Lower lobe of right lung (tissue), 2 donors: ENCODE results near the gene PHYHD1. TPM values are rescaled to one million over a fixed set of nuclear protein-coding genes. Genes with fewer than 3 reads are reported as not detected.

Source experiments
- ATAC-seq, 2 donors: fragments of 200-7000 bp; cut with Tn5 transposase; one replicate each; pipeline ENCODE4 v1.9.1; 2020 to 2022; ENCODE audit warnings: mild to moderate bottlenecking in 2 of 2, moderate library complexity in 2 of 2
- DNase-seq: peaks from one replicate; pipeline ENCODE4 v3.0.0-alpha.2; 2020
- H3K27ac ChIP-seq: fragments of 200-600 bp; one replicate; pipeline ENCODE4 v1.8.0; 2022
- H3K27me3 ChIP-seq: fragments of 200-600 bp; one replicate; pipeline ENCODE4 v1.8.0; 2022; ENCODE audit warnings: low read depth
- H3K36me3 ChIP-seq: fragments of 200-600 bp; one replicate; pipeline ENCODE4 v1.8.0; 2022; ENCODE audit warnings: mild to moderate bottlenecking
- H3K4me1 ChIP-seq: fragments of 200-600 bp; one replicate; pipeline ENCODE4 v1.8.0; 2022
- H3K4me3 ChIP-seq: fragments of 200-600 bp; one replicate; pipeline ENCODE4 v1.8.0; 2022; ENCODE audit warnings: mild to moderate bottlenecking
- H3K9me3 ChIP-seq: fragments of 200-600 bp; one replicate; pipeline ENCODE4 v1.8.0; 2022
- intact Hi-C: fragments of 100-400 bp; cut with DNase I; formaldehyde crosslinking; loops from one replicate; pipeline ENCODE4 v1.11.0; 2022
- total RNA-seq: library from RNA; stranded (reverse); fragmentation: NEBNext Ultra II Directional; extraction: Animal tissue kit (Norgen Biotek cat#: 25700); gene quantifications from one replicate; pipeline ENCODE4 v1.2.1, GENCODE V29; 2021
- TF ChIP-seq, protein P1 (sequence below): fragments of 200-600 bp; IDR thresholded peaks from one replicate; pipeline ENCODE4 v1.8.0; 2022; ENCODE audit warnings: antibody characterized with exemption, mild to moderate bottlenecking
- donor health status: DM: no; HTN: yes; CAD: no; lungs with severe emphysema.

PHYHD1 gene
- total RNA-seq, 1 donor from 2014 or later: 39.8 TPM

- DNase-seq (peak; percentile 59), ATAC-seq (peak; percentile 82 to 88)
- peaks cover 8% of the 10 kb centered on the region for H3K36me3 ChIP-seq
- H3K27me3 ChIP-seq: no peaks in the 10 kb centered on the region
- peak overlapping the region; percentile 31 for H3K27ac ChIP-seq
- no peak overlapping the region for H3K4me3 ChIP-seq
- intact Hi-C loops: loop anchor here (10.0 kb wide), 1 partner anchor 63 kb away; no protein-coding TSS in a partner anchor
- peaks cover 17% of the 10 kb centered on the region for H3K4me1 ChIP-seq
- TF ChIP-seq, protein P1, sequence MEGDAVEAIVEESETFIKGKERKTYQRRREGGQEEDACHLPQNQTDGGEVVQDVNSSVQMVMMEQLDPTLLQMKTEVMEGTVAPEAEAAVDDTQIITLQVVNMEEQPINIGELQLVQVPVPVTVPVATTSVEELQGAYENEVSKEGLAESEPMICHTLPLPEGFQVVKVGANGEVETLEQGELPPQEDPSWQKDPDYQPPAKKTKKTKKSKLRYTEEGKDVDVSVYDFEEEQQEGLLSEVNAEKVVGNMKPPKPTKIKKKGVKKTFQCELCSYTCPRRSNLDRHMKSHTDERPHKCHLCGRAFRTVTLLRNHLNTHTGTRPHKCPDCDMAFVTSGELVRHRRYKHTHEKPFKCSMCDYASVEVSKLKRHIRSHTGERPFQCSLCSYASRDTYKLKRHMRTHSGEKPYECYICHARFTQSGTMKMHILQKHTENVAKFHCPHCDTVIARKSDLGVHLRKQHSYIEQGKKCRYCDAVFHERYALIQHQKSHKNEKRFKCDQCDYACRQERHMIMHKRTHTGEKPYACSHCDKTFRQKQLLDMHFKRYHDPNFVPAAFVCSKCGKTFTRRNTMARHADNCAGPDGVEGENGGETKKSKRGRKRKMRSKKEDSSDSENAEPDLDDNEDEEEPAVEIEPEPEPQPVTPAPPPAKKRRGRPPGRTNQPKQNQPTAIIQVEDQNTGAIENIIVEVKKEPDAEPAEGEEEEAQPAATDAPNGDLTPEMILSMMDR: peak; percentile 81
- H3K9me3 ChIP-seq: no peaks in the 10 kb centered on the region
These were observed 7.1 kb downstream of the PHYHD1 start for GRCh38 chr9:128927731-128928411.

GRCh38 chr9:128928624-128929023, 7.8 kb downstream of the PHYHD1 start:
- TF ChIP-seq, protein P1: no peak
- DNase-seq (no peak), ATAC-seq (no peak)
- H3K27ac ChIP-seq: no peak overlapping the region
- H3K4me3 ChIP-seq: no peak overlapping the region
- H3K4me1 ChIP-seq: peaks cover 10% of the 10 kb centered on the region
- H3K9me3 ChIP-seq: no peaks in the 10 kb centered on the region
- no peaks in the 10 kb centered on the region for H3K27me3 ChIP-seq
- H3K36me3 ChIP-seq: peaks cover 13% of the 10 kb centered on the region
- intact Hi-C loops: loop anchor here (10.0 kb wide), 1 partner anchor 64 kb away; no protein-coding TSS in a partner anchor

DNA sequence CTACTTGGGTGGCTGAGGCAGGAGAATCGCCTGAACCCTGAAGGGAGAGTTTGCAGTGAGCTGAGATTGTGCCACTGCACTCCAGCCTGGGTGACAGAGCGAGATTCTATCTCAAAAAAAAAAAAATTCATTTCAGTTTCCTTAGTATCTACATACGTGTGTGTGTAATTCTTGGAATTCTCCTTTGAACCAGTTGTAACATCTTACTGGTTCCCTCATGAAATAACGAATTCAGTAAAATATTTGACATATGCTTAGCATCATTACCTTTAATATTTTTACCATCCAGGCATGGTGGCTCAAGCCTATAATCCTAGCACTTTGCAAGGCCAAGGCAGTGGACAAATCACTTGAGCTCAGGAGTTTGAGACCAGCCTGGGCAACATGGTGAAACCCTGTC, 8.8 kb downstream of the PHYHD1 start:
- TF ChIP-seq, protein P1: no peak
- Histone ChIP-seq H3K4me3 (no peak overlapping the region), H3K27ac (no peak overlapping the region), H3K36me3 (peaks cover 20% of the 10 kb centered on the region), H3K9me3 (no peaks in the 10 kb centered on the region), H3K4me1 (peaks cover 10% of the 10 kb centered on the region), H3K27me3 (no peaks in the 10 kb centered on the region)
- DNase-seq (no peak), ATAC-seq (no peak)
- intact Hi-C loops: loop anchor here (10.0 kb wide), 1 partner anchor 65 kb away; no protein-coding TSS in a partner anchor

DNA sequence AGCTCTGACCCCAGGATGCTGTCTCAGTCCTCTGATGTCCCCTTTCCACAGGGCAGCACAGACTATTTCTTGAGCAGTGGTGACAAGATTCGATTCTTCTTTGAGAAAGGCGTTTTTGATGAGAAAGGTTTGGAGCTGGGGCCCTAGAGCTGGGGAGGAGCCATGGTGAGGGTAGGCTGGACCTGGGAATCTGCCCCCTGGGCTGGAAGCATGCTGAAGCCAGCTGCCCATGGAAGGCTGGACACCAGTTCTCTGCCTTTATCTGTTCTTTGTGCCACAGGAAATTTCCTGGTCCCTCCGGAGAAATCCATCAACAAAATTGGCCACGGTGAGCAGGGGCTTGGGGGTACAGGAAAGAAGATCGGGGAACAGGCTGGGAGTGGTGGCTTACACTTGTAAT, 12.9 kb downstream of the PHYHD1 start:
- no peak for DNase-seq
- intact Hi-C loops: no loop called here
- no peak for ATAC-seq
- Histone ChIP-seq H3K4me1 (no peaks in the 10 kb centered on the region), H3K9me3 (no peaks in the 10 kb centered on the region), H3K4me3 (no peak overlapping the region), H3K27me3 (no peaks in the 10 kb centered on the region), H3K27ac (no peak overlapping the region), H3K36me3 (peaks cover 37% of the 10 kb centered on the region)
- TF ChIP-seq, protein P1: no peak

DNA sequence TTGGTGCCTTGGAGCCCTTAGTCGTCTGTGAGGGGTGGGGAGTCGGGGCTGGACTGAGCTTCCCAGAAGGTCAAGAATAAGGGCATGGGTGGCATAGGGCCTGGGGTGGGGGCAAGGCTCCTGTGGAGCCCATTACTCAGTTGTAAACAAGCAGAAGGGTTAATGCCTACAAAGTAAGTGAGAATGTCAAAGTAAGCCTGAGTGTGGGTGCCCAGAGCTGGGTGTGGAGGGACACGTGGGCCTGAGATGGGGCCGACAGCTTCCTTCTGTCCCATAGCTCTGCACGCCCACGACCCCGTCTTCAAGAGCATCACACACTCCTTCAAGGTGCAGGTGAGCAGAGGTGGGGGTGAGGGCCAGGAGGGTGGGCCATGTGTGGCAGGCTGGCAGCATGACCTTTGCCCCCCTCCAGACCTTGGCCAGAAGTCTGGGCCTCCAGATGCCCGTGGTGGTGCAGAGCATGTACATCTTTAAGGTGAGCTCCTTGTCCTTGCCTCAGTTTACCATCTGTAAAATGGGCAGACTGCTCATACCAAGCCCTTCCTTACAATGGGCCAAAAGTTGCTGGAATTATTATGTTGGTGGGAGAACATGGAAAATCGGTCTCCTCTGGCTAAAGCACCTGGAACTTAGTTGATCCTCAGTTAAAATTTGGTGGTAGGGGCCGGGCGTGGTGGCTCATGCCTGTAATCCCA, 15.5 kb downstream of the PHYHD1 start:
- TF ChIP-seq, protein P1: no peak
- DNase-seq (peak; percentile 30), ATAC-seq (no peak)
- Histone ChIP-seq H3K27me3 (no peaks in the 10 kb centered on the region), H3K9me3 (no peaks in the 10 kb centered on the region), H3K4me1 (peaks cover 10% of the 10 kb centered on the region), H3K4me3 (no peak overlapping the region), H3K36me3 (peaks cover 29% of the 10 kb centered on the region), H3K27ac (no peak overlapping the region)
- intact Hi-C loops: no loop called here
